HEK293 (cell line): ENCODE data around the gene MGMT.

Experiments
- BCL6B ChIP-seq: fragments of 450-650 bp; formaldehyde crosslinking; IDR thresholded peaks from 2 replicates; pipeline ENCODE4 v1.5.1; 2017; ENCODE audit warnings: missing biosample characterization, missing genetic modification characterization
- CTCF ChIP-seq: fragments of 450-650 bp; formaldehyde crosslinking; IDR thresholded peaks from 2 replicates; pipeline ENCODE4 v1.5.1; 2016; ENCODE audit warnings: missing biosample characterization, missing genetic modification characterization
- GLI4 ChIP-seq: fragments of 450-650 bp; formaldehyde crosslinking; IDR thresholded peaks from 2 replicates; pipeline ENCODE4 v1.5.1; 2016; ENCODE audit warnings: missing biosample characterization, missing genetic modification characterization
- GLIS2 ChIP-seq: fragments of 450-650 bp; formaldehyde crosslinking; IDR thresholded peaks from 2 replicates; pipeline ENCODE4 v1.5.1; 2016; ENCODE audit warnings: missing biosample characterization, missing genetic modification characterization
- HOXC10 ChIP-seq: sonication (generic); formaldehyde crosslinking; IDR thresholded peaks from 2 replicates; pipeline ENCODE4 v1.8.1; 2023; ENCODE audit warnings: mild to moderate bottlenecking, missing genetic modification reagents
- KLF10 ChIP-seq: fragments of 450-650 bp; IDR thresholded peaks from 2 replicates; pipeline ENCODE4 v1.5.1; 2018; ENCODE audit warnings: missing biosample characterization, mild to moderate bottlenecking, missing genetic modification characterization
- PRDM1 ChIP-seq: fragments of 450-650 bp; formaldehyde crosslinking; IDR thresholded peaks from 2 replicates; pipeline ENCODE4; 2016; ENCODE audit warnings: missing biosample characterization, missing genetic modification characterization
- RBAK ChIP-seq: fragments of 450-650 bp; formaldehyde crosslinking; IDR thresholded peaks from 2 replicates; pipeline ENCODE4 v1.5.1; 2016; ENCODE audit warnings: missing biosample characterization, missing genetic modification characterization
- SALL2 ChIP-seq: fragments of 450-650 bp; formaldehyde crosslinking; IDR thresholded peaks from 2 replicates; pipeline ENCODE4 v1.5.0; 2017; ENCODE audit warnings: missing biosample characterization, mild to moderate bottlenecking, missing genetic modification characterization, borderline replicate concordance
- SP2 ChIP-seq: fragments of 450-650 bp; formaldehyde crosslinking; IDR thresholded peaks from 2 replicates; pipeline ENCODE4 v1.5.1; 2016; ENCODE audit warnings: missing biosample characterization, missing genetic modification characterization
- ZBTB20 ChIP-seq: fragments of 450-650 bp; formaldehyde crosslinking; IDR thresholded peaks from 2 replicates; pipeline ENCODE4 v1.5.1; 2016; ENCODE audit warnings: missing biosample characterization, missing genetic modification characterization
- ZFHX2 ChIP-seq: fragments of 450-650 bp; formaldehyde crosslinking; conservative IDR thresholded peaks from 2 replicates; pipeline ENCODE4 v1.5.1; 2016; ENCODE audit warnings: missing biosample characterization, missing genetic modification characterization
- ZFP69B ChIP-seq: fragments of 450-650 bp; formaldehyde crosslinking; IDR thresholded peaks from 2 replicates; pipeline ENCODE4 v1.5.1; 2016; ENCODE audit warnings: missing biosample characterization, missing genetic modification characterization
- ZNF138 ChIP-seq: fragments of 450-650 bp; formaldehyde crosslinking; IDR thresholded peaks from 2 replicates; pipeline ENCODE4 v1.5.1; 2016; ENCODE audit warnings: missing biosample characterization, missing genetic modification characterization, borderline replicate concordance
- ZNF16 ChIP-seq: fragments of 450-650 bp; formaldehyde crosslinking; IDR thresholded peaks from 2 replicates; pipeline ENCODE4 v1.5.1; 2016; ENCODE audit warnings: low read depth, missing biosample characterization, missing genetic modification characterization
- ZNF174 ChIP-seq: fragments of 450-650 bp; formaldehyde crosslinking; IDR thresholded peaks from 2 replicates; pipeline ENCODE4 v1.5.0; 2017; ENCODE audit warnings: missing biosample characterization, mild to moderate bottlenecking, missing genetic modification characterization
- ZNF202 ChIP-seq: fragments of 450-650 bp; formaldehyde crosslinking; IDR thresholded peaks from 2 replicates; pipeline ENCODE4 v1.5.1; 2016; ENCODE audit warnings: missing biosample characterization, missing genetic modification characterization, borderline replicate concordance
- ZNF221 ChIP-seq: fragments of 450-650 bp; formaldehyde crosslinking; IDR thresholded peaks from 2 replicates; pipeline ENCODE4 v1.5.1; 2017; ENCODE audit warnings: missing biosample characterization, missing genetic modification characterization, borderline replicate concordance
- ZNF239 ChIP-seq: fragments of 450-650 bp; formaldehyde crosslinking; IDR thresholded peaks from 2 replicates; pipeline ENCODE4 v1.5.1; 2016; ENCODE audit warnings: missing biosample characterization, missing genetic modification characterization
- ZNF248 ChIP-seq: fragments of 450-650 bp; formaldehyde crosslinking; IDR thresholded peaks from 2 replicates; pipeline ENCODE4 v1.5.1; 2017; ENCODE audit warnings: missing biosample characterization, missing genetic modification characterization
- ZNF324 ChIP-seq: fragments of 450-650 bp; formaldehyde crosslinking; IDR thresholded peaks from 2 replicates; pipeline ENCODE4 v1.5.1; 2016; ENCODE audit warnings: missing biosample characterization, missing genetic modification characterization
- ZNF362 ChIP-seq: fragments of 450-650 bp; formaldehyde crosslinking; IDR thresholded peaks from 2 replicates; pipeline ENCODE4 v1.5.1; 2016; ENCODE audit warnings: missing biosample characterization, missing genetic modification characterization
- ZNF394 ChIP-seq: fragments of 450-650 bp; formaldehyde crosslinking; IDR thresholded peaks from 2 replicates; pipeline ENCODE4 v1.5.1; 2016; ENCODE audit warnings: missing biosample characterization, missing genetic modification characterization, mild to moderate bottlenecking, moderate library complexity, borderline replicate concordance
- ZNF398 ChIP-seq: fragments of 450-650 bp; formaldehyde crosslinking; IDR thresholded peaks from 2 replicates; pipeline ENCODE4 v1.5.1; 2017; ENCODE audit warnings: missing biosample characterization, missing genetic modification characterization
- ZNF426 ChIP-seq: fragments of 450-650 bp; formaldehyde crosslinking; IDR thresholded peaks from 2 replicates; pipeline ENCODE4 v1.5.1; 2017; ENCODE audit warnings: missing biosample characterization, missing genetic modification characterization, mild to moderate bottlenecking, inconsistent platforms, moderate library complexity
- ZNF48 ChIP-seq: fragments of 450-650 bp; formaldehyde crosslinking; IDR thresholded peaks from 2 replicates; pipeline ENCODE4 v1.5.1; 2016; ENCODE audit warnings: missing biosample characterization, missing genetic modification characterization
- ZNF530 ChIP-seq: fragments of 450-650 bp; formaldehyde crosslinking; IDR thresholded peaks from 2 replicates; pipeline ENCODE4 v1.5.1; 2016; ENCODE audit warnings: low read depth, missing biosample characterization, missing genetic modification characterization
- ZNF596 ChIP-seq: fragments of 450-650 bp; IDR thresholded peaks from 2 replicates; pipeline ENCODE4 v1.5.0; 2018; ENCODE audit warnings: missing biosample characterization, mild to moderate bottlenecking, missing genetic modification characterization, moderate library complexity
- ZNF610 ChIP-seq: fragments of 450-650 bp; formaldehyde crosslinking; IDR thresholded peaks from 2 replicates; pipeline ENCODE4 v1.5.1; 2016; ENCODE audit warnings: missing biosample characterization, missing genetic modification characterization, borderline replicate concordance
- ZNF629 ChIP-seq: fragments of 450-650 bp; formaldehyde crosslinking; IDR thresholded peaks from 2 replicates; pipeline ENCODE4 v1.5.1; 2017; ENCODE audit warnings: missing biosample characterization, missing genetic modification characterization
- ZNF645 ChIP-seq: fragments of 450-650 bp; formaldehyde crosslinking; IDR thresholded peaks from 2 replicates; pipeline ENCODE4; 2016; ENCODE audit warnings: missing biosample characterization, missing genetic modification characterization
- ZNF654 ChIP-seq: fragments of 450-650 bp; formaldehyde crosslinking; IDR thresholded peaks from 2 replicates; pipeline ENCODE4 v1.5.1; 2016; ENCODE audit warnings: low read depth, missing biosample characterization, missing genetic modification characterization
- ZNF76 ChIP-seq: fragments of 450-650 bp; formaldehyde crosslinking; IDR thresholded peaks from 2 replicates; pipeline ENCODE4; 2016; ENCODE audit warnings: low read depth, missing biosample characterization, missing genetic modification characterization, borderline replicate concordance
- ZNF777 ChIP-seq: fragments of 450-650 bp; formaldehyde crosslinking; IDR thresholded peaks from 2 replicates; pipeline ENCODE4 v1.5.1; 2017; ENCODE audit warnings: missing biosample characterization, missing genetic modification characterization, borderline replicate concordance
- ZXDB ChIP-seq: fragments of 450-650 bp; formaldehyde crosslinking; IDR thresholded peaks from 2 replicates; pipeline ENCODE4 v1.5.1; 2016; ENCODE audit warnings: missing biosample characterization, missing genetic modification characterization

The MGMT gene

GRCh38 chr10:129467359-129468064 lies 471 bp downstream of the MGMT start (continued):
- TF ChIP-seq ZNF426 (tag by site-specific recombination) (no peak), ZBTB20 (tag by site-specific recombination) (peak; percentile 62; the same call in 1 of the 2 replicates), SP2 (tag by site-specific recombination) (no peak), HOXC10 (no peak), ZNF16 (no peak), ZNF221 (tag by site-specific recombination) (no peak), ZNF362 (no peak), ZFHX2 (tag by site-specific recombination) (no peak), ZNF398 (no peak), ZNF654 (tag by site-specific recombination) (no peak), PRDM1 (tag by site-specific recombination) (no peak), ZNF239 (tag by site-specific recombination) (no peak), GLIS2 (tag by site-specific recombination) (0 out of 2 replicates have a peak, but pooled peaks have one; percentile 10), ZNF202 (tag by site-specific recombination) (no peak), CTCF (tag by site-specific recombination) (peak; percentile 11; the same call in 1 of the 2 replicates), ZNF596 (tag by site-specific recombination) (no peak), ZXDB (peak; percentile 16; the same call in 1 of the 2 replicates), RBAK (no peak), ZNF324 (0 out of 2 replicates have a peak, but pooled peaks have one; percentile 19), SALL2 (tag by site-specific recombination) (no peak), GLI4 (tag by site-specific recombination) (no peak), ZNF777 (tag by site-specific recombination) (peak; percentile 79), BCL6B (no peak), ZFP69B (tag by site-specific recombination) (no peak), ZNF645 (no peak), KLF10 (no peak), ZNF394 (no peak), ZNF248 (tag by site-specific recombination) (no peak), ZNF174 (tag by site-specific recombination) (no peak), ZNF138 (tag by site-specific recombination) (no peak), ZNF76 (peak; percentile 26; the same call in 1 of the 2 replicates), ZNF629 (tag by site-specific recombination) (no peak), ZNF530 (tag by site-specific recombination) (no peak), ZNF48 (no peak), ZNF610 (tag by site-specific recombination) (no peak)
